ENCODE data around the gene EIF2B2.

Gene EIF2B2

DNA sequence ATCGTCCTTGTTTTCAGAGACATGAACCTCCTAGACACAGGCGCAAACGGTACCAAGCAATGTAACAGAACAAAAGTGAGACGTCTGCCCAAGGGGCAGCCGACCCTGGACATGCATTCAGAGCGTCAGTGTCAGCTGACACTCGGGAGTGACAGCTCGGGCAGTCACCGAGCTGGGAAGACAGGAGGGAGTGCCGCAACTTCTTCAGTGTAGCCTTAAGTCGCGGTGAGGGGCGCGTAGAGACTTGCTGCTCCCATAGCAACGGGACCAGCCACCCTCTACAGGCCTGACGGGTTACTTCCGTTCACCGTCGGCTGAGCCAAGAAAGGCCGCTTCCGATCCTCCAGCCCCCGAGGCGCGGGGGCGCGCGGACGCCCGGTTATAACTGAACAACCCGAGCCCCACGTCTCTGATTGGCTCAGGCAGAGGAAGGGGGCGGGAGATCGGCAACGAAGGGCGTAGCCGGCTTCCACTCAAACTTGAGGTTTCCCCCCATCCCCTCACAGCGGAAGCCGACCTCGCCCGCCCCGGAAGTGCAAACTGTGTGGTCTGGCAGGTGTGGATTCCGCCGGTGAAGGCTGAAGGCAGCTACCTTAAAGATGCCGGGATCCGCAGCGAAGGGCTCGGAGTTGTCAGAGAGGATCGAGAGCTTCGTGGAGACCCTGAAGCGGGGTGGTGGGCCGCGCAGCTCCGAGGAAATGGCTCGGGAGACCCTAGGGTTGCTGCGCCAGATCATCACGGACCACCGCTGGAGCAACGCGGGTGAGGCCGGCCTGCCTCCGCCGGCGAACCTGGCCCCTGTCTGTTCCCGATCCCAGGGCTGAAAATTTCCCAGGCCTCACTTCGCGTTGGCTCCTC, at the start of gene EIF2B2:
Gene EIF2B2 (plus strand): TSS at position 530 of the 858 bp plus-strand sequence. CDS start 70 bp downstream, at position 600.
- peak; percentile 98 for DNase-seq

DNA sequence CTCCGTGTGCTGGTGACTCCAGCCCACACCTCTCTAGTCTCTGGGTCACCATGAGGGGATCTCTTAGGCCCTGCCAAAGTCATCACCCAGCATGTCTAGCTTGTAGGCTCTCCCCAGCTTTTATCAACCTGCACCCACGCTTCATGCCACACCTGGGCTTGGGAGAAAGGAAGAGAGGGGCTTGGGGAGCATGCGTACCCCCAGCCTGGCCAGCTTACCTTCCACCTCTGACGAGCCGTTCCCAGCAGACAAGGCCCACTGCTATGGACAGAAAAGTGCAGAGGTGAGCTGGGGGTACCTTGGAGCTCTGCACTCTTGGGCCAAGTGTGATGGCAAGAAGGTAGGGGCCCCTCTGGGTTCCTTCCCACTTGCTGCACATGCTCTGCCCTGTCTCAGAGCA, 49.0 kb upstream of the EIF2B2 start:
- no peak for DNase-seq

DNA sequence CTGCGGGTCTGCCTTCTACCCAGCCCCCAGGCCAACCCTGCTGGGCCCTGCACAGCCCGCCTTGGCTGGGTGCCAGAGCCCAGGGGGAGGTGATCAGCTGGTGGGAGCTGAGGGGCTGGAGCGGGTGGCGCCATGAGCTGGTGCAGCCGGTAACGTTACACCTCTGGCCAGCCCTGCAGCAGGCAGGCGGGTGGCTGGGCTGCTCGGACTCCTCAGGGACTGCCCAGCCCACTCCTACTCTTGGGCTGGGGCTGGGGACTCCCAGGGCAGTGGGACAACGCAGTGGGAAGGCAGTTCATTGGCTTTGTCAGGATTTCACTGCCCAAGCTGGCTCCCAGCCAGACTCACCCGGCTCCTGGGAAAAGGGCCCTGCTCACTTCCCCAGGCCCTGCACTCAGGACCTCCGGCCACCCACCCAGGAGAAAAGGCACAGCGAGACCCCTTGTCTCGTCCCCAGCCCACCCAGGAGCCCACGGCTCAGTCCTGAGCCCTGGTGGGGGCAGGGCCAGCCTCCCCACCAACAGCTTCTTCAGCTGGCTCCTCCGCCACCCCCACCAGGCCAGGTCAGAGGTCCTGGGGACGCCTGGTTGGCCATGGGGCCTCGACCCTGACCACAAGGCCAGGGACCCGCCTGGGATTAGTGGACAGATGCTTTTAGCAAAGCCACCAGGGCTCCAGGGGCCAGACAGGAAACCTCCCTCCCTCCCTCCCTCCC, 48.3 kb upstream of the EIF2B2 start:
- DNase-seq: peak; percentile 87

DNA sequence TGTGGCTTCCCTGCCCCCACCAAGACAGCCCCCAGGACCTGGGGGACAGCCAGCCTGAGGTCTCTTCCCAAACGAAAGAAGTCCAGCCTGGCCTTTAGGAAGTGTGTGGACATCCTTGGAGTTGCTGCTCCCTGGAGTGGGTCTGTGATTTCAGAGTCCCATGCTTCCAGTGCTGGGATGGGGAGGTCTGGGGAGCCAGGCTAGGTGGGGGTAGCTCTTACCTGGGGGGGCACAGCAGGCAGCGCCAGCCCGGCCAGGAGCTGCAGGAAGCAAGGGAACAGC, 47.8 kb upstream of the EIF2B2 start:
- DNase-seq: no peak

DNA sequence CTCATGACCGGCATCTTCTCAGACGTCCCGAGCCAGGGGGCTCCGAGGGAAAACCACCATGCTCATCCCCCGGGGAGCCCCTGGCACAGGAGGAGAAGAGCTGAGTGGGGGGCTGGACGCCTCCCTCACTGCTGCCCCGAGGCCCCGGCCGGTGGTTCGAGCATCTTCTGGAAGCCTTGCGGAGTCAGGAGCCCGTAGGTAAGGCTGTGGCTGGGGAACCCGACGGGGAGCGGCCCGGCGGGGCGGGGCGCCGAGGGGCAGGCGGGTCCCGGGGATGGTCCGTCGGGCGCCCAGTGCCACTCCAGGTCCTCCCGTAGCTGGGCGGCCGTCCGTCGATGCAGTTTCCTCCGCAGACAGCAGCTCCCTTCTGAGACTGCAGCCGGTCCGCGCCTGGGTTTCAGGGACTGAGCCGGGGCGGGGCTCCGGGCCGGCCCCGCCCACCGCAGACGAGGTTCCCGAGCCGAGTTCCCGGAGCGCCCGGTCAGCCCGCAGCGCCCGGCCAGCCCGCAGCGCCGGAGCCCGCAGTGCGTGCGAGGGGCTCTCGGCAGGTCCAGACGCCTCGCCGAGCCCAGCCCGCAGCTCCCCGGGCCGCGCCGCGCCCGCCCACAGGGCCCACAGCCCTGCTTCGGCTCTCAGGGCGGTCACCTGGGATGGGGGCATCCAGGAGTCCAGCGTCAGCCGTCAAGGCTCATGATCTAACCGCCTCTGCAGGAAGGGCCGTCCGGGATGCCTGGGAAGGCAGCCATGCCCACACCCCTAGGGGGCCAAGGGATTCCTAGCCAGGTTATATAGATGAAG, 47.3 kb upstream of the EIF2B2 start, which contains the start of gene PGF:
Gene PGF (minus strand): TSS at position 369 of the 798 bp plus-strand sequence. CDS start 355 bp downstream, at position 14.
- DNase-seq: peak; percentile 23

DNA sequence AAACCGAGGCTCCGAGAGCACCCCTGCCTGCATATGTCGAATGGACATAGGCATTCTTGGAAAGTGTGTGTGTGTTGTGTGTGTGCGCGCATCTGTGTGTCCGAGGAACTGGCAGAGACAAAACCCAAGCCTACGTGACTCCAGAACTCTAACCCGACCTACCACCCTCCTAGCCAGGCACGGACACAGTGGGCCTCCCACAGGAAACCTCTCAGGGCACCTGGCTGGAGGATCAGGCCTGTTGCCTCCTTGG, 46.8 kb upstream of the EIF2B2 start:
- no peak for DNase-seq

DNA sequence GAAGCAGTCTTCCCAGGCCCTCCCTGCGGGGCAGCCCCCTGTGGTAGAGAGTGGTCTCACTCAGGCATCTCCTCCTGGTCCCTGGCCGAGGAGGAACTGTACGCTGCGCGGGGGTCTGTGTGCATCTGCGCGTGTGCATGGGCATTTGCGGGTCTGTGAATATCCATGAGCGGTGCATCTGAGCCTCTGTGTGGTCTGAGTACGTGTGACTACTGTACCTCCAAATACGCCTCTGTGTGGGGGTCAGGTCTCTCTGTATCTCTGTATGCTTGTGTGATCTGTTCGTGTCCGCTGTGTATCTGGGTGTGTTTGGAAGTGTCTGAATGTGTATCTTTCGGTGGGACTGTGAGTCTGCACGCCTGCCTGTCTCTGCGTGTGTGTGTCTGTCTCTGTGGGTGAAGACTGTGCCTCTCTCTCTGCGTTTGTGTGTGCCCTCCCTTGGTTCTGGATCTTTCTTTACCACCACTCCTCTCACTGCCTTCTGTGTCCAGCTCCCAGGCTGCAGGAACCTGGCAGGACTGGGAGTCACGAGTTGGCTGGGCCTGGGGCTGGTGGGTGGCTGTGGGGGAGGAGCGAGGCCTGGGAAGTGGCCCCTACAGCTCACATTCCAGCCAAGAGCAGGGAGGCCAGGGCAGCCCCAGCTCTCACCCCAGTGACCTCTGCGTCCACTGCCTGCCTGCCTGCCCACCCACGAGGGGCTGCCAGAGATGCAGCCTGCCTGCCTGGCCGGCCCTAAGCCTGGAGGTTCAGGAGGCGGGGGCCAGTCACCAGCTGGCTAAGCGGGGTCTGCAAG, 46.2 kb upstream of the EIF2B2 start:
- DNase-seq: no peak

DNA sequence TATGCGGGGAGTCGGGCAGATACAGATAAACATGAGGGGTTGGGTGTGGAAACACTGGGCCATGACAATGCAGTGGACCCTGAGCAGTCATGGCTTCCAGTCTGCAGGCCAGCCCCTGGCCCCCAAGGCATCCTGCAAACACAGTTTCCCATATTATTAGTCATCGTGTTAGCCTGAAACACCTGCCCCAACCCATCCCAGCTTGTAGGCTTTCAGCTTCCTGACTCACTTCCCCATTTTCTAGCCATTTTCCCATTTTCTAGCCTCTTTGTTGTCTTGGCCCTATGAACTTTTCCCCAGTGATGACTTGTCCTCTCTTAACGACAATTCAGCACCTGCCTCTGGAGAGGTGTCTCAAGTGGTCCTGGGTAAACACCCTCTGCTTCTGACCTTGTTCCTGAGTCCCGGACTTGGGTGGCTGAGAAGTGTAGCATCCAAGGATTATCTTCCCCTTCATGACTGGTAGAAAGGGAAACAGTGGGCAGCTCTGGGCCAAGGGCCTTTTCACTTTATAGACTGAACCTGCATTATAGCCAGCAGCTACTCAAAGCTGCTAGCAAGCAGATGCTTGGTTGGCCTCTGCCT, 43.0 kb upstream of the EIF2B2 start:
- DNase-seq: no peak

DNA sequence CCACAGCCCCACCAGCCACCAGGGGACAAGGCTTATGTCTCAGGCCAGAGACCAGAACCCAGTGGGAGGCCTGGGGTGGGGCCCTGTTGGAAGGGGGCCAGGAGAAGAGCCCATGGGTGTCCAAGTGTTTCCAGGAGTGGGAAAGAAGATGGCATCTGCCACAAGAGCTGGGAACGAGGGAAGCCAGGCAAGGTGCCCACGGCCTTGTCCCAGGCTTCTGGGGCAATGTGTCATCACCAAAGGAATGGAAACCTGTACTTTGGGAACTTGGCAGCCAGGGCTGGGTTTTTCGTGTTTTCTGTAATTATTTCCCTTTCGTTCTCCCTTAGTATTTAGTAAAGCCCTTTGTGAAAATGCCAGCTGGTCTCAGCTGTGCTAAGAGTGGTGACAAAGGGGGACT, 42.0 kb upstream of the EIF2B2 start:
- DNase-seq: no peak

DNA sequence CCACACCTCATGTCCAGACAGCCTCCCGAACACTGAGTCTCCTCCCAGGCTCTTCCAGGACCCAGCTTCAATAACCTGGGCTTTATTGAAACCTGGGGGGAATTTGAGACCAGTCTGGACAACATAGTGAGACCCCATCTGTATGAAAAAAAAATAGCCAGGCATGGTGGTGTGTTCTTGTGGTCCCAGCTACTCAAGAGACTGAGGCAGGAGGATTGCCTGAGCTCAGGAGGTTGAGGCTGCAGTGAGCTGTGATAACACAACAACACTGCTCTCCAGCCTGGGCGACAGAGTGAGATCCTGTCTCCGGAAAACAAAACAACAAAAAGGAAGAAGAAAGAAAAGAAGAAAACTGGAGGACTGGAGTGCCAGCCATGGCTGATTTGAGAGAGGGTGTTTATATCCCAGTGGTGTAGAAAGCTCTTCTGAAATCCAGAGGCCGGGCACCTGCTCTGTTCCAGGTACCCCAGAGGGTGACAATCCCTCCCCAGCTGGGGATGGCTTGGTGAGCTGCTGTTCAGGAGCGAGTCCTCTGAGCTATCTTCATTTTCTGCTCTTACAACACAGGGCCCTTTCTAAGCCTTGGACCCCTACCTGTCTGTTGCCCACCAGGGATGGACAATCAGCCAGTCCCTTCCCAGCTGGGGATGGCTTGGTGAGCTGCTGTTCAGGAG, 41.3 kb upstream of the EIF2B2 start:
- no peak for DNase-seq

DNA sequence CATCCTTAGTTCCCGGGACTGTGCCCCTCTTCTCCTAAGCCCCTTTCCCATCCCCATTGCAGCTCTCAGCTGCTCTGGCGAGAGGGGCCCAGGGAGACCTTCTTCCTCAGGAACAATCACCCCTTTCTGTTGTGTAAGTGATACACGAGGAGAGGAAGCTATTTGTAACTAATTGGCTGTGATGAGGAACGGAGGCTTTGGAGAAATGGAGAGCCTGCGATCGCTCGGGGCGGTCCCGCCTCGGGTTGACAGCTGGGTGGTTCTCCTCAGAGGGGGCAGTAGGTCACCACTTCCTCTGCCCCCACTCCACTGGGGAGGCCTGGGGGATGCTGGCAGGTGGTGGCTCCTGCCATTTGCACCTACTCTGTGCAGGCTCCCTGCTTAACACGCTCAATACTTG, 40.7 kb upstream of the EIF2B2 start:
- no peak for DNase-seq

DNA sequence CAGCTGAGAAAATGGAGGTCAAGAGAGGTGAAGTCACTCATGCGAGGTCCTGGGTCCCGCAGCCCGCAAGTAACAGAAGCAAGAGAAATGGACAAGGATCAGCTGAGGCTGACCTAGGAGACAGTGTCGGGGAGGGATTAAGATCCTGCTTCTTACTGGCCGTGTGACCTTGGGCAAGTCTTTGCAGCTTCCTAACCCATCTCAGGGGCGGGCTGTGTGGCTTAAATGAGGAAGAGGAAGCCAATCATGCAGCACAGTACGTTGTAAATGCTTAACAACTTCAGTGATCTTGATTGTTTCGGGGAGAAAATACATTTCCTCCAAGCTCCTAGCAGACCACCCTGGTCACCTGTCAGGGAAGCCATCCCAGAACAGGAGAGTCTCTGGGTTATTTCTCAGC, 40.2 kb upstream of the EIF2B2 start:
- no peak for DNase-seq

DNA sequence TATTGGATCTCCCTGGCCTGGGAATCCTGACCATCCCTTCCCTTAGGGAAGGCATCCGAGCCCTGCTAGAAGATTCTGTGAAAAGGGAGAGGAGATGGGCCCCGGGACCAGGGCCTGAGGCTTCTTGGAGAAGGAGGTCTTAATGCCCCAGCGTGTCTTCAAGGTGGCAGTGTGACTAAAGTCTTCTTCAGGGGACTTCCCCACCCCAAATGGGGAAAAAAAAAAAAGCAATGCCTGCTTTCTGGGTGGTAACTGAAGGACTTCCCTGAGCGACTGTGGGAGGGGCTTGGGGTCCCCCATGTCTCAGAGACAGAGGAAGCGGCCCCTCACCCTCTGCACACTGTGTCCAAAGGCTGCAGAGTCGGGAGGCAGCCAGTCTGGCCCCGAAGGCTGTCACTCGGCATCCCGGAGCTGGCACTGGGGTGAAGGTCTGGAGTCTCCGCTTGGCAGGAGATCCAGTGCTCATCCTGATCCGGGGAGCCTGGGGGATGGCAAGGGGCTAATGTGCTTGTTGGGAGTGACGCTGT, 39.5 kb upstream of the EIF2B2 start:
- DNase-seq: no peak

DNA sequence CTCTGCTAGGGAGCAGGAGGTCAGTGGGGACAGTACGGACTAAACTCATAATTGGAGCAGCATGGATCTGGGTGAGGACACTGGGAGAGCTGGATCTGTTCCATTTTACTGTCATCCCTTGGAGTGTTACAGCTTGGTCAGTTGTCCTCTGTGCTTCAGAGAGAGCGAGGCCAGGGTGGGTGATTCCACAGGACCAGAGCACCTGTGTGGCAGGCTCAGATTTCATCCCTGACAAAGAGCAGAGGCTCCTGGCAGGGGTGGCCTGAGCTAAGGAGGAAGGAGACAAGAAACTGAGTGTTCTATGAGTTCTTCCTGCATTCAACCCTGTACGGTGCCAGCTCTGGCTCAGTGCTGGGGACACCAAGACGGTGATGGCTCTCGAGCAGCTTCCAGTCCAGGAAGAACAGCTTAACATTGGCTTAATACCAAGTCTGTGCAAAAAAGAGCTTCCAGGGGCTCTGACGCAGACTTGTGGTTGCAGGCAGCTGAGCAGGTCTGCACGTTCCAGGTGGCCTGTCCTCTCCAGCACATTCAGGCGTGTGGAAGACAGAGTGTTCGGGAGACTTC, 38.9 kb upstream of the EIF2B2 start:
- DNase-seq: no peak

DNA sequence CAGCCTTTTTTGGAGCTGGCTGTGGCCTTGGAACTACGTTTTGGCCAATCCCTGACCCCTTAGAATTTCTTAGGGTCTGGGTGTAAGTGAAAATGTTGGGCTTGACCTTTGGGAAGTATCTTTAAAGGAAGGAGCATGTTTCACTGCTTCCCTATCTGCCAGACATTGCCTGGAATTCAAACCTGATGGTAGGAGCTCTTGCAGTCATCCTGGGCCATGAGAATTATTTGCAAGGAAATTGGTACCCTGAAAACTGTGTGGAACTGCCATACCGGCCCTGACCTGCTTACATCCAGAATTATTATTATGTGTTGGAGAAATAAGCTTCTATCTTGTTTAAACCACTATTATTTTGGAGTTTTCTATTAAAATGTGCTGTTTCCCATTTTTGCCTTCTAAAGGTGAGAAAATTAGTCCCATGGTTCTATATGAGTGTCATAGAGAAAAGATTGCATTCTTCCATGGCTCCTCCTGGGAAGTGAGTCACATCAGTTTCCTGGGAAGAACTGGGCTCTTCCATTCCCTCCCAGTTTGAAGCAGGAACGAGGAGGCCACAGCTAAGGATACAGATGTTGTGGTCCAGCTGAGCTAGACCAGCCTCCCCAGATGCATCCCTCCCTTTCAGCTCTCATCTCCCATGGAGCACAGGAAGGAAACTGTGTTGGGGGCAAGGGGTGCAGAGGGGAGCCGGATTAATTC, 37.8 kb upstream of the EIF2B2 start:
- no peak for DNase-seq

DNA sequence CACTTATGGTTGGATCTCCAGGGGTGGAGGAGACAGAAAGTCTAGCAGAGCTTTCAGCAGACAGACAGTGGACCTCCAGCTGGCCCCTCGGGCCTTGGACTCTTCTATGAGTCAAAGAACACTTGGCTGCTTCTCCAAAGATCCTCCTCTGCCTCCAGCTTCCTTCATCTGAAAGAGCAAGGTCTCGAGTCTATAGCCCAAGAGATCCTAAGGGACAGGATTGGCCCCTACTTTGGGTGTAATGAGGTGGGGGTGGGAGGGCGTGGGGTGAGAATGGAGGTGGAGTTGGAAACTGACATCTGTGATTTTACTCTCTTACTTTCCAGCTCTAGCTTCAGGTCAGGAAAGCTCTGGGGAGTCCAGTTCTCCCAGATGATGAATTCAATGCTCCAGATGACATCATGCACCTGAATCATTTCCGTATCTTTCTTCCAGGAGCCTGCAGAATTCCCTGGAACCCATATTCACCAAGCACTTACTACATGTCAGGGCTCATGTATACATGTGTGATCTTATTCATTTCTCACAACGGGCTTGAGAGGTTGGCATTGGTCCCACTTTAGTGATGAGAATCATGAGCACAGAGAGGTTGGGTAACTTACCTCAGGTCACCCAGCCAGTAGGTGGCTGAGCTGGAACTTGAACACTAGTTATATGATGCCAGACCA, 37.1 kb upstream of the EIF2B2 start:
- no peak for DNase-seq

DNA sequence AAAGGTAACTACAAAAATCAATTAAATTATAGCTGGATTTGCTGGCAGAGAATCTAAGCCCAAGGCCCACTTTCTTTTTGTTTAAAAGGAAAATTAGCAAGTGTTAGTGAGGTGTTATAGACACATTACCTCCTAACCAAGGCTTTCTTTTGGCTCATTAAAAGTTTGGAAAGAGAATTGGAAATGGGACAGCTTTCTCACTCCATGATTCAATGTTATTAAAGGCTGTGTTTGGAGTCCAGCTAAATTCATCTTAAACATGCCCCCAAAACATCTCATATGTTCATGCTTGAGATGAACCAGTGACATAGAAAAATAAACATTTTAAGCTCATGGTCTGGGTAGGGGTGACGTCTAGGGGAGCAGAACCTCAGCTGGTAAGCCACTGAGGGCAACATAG, 33.9 kb upstream of the EIF2B2 start:
- no peak for DNase-seq

DNA sequence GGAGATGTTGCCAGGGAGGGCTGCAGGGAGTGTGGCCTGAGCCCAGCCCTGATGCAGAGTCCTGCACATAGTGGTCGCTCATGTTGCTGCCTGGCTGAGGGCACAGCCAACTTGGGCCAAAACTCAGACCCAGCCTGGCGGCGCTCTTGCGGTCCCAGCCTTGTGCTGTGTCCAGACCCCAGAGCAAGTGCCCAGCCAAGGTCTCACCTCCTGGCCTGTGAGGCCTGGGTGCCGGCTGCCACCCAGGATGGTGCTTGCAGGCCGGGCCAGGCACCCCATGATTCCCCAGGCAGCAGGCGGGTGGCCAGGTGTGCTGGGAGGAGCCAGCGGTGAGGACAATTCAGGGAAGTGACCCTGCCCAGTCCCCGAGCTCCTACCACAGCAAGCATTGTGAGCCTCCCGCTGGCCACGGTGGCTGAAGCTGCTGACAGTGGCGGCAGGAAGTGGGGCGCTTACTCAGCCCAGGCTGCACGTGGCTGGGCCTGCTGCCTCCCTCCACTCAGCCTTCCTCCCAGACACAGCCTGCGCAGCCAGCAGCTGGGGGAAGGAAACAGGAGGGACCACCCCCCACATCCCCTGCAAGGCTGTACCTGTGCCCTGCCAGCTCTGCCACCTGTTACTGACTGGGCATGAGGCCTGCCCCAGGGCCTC, 29.6 kb upstream of the EIF2B2 start:
- DNase-seq: peak; percentile 24

DNA sequence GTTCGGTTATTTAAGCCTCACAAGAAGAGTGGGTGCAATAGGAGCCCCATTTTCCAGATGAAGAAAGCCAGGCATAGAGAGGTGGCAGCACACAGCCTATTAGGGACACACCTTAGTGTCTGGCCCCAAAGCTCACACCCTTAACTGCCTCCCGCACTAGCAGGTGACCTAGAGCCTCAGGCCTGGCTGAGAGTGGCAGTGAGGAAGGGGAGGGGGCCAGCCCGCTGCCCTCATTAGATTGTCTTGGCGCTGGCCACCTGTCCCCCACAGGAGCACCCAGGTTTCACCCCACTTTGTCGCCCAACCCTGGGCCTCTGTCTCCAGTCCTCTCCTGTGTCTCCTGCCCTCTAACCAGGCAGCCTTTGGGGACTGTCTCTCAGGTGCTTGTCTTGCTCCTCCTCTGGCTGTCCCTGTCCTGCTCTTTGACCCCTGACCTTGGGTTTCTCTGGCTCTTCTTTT, 28.8 kb upstream of the EIF2B2 start:
- no peak for DNase-seq

All from COR-L47 (cell line).